K562 (cell line): Measurements from ENCODE around the gene SCAMP2. TPM values are rescaled to one million over a fixed set of nuclear protein-coding genes. Genes with fewer than 3 reads are reported as not detected.

ENCODE experiments used
- ATAC-seq: fragments of 200-7000 bp; cut with Tn5 transposase; 3 replicates; pipeline ENCODE4 v1.9.1; 2020; ENCODE audit warnings: moderate library complexity
- BruUV-seq: library from RNA; stranded (reverse); fragments of 400-500 nt; replicated peaks from 2 replicates; lab custom pipeline; 2021; lab: Mats Ljungman, UMichigan
- CTCF ChIA-PET: fragments of 300-600 bp; formaldehyde crosslinking; extraction: SDS; loops from one replicate; lab custom pipeline; 2021; ENCODE audit warnings: low intra/inter-chr PET ratio; lab: Yijun Ruan, JAX
- POLR2A ChIA-PET: fragments of 300-600, 350-650 bp; sonication (Branson Sonifier 250); formaldehyde crosslinking; extraction: SDS; loops from one replicate; lab custom pipeline; 2021; ENCODE audit warnings: antibody characterized with exemption, inconsistent platforms; lab: Yijun Ruan, JAX
- DNase-seq, 4 experiments: peaks; one replicate each; pipeline versions ENCODE4 v3.0.0 to v3.0.0-alpha.2; 2011 to 2018; ENCODE audit warnings: low spot score in 3 of 4, mixed read lengths in 3 of 4; ENCODE audit errors: extremely low read depth in 1 of 4
- FAIRE-seq: peaks from 2 replicates; lab custom pipeline; 2011; peaks lifted over from hg19 to GRCh38; lab: Jason Lieb, UNC
- H2AFZ ChIP-seq: 2 replicates; pipeline ENCODE4 v1.6.0; 2011; ENCODE audit warnings: low read depth, low read length, control low read depth, inconsistent platforms
- H3K27ac ChIP-seq: fragments of 200-600 bp; 3 replicates; pipeline ENCODE4 v1.8.0; 2011; ENCODE audit warnings: low read depth, mild to moderate bottlenecking, control low read depth, inconsistent platforms, low read length, moderate library complexity, mixed read lengths; ENCODE audit errors: extremely low read depth
- H3K27me3 ChIP-seq, 2 experiments: fragments of 300-600 bp in 1 of 2; 2 replicates in 1 of 2; 3 replicates in 1 of 2; pipeline versions ENCODE4 v1.6.0 to v1.8.0; 2011; ENCODE audit warnings: inconsistent platforms in 2 of 2, low read length in 2 of 2, mild to moderate bottlenecking in 1 of 2, mixed read lengths in 1 of 2, moderate library complexity in 1 of 2; ENCODE audit not compliant: control insufficient read depth in 2 of 2, insufficient read depth in 2 of 2
- H3K36me3 ChIP-seq: fragments of 300-600 bp; 3 replicates; pipeline ENCODE4 v1.8.0; 2011; ENCODE audit warnings: mild to moderate bottlenecking, low read length, inconsistent platforms; ENCODE audit not compliant: control insufficient read depth, insufficient read depth
- H3K4me1 ChIP-seq, 2 experiments: fragments of 200-600 bp in 1 of 2; replicated peaks in 1 of 2; 2 replicates in 1 of 2; 3 replicates in 1 of 2; pipeline versions ENCODE4 v1.5.1 to v1.8.0; 2011; ENCODE audit warnings: inconsistent platforms in 2 of 2, low read length in 2 of 2, mild to moderate bottlenecking in 1 of 2, mixed read lengths in 1 of 2, moderate library complexity in 1 of 2; ENCODE audit not compliant: control insufficient read depth in 2 of 2, insufficient read depth in 2 of 2
- H3K4me2 ChIP-seq: 2 replicates; pipeline ENCODE4 v1.6.1; 2011; ENCODE audit warnings: low read length, control low read depth, inconsistent platforms, mixed read lengths; ENCODE audit not compliant: insufficient read depth
- H3K4me3 ChIP-seq: fragments of 200-600 bp; sonication (generic), shearing (Covaris generic); 2 replicates; pipeline ENCODE4 v1.5.1; 2016; ENCODE audit warnings: control low read depth, inconsistent platforms
- H3K79me2 ChIP-seq: fragments of 200-600 bp; 3 replicates; pipeline ENCODE4 v1.8.0; 2011; ENCODE audit warnings: low read length, inconsistent platforms; ENCODE audit not compliant: control insufficient read depth, insufficient read depth
- H3K9ac ChIP-seq, 2 experiments: 2 replicates each; pipeline versions ENCODE4 v1.6.0 to v1.6.1; 2011; ENCODE audit warnings: low read depth in 2 of 2, low read length in 2 of 2, control low read depth in 1 of 2, inconsistent platforms in 1 of 2, mild to moderate bottlenecking in 1 of 2, mixed read lengths in 1 of 2; ENCODE audit not compliant: insufficient read depth in 1 of 2
- H3K9me1 ChIP-seq: one replicate; pipeline ENCODE4 v1.6.0; 2011; ENCODE audit warnings: inconsistent platforms, mild to moderate bottlenecking, low read length, moderate library complexity; ENCODE audit not compliant: control insufficient read depth, insufficient read depth
- H3K9me3 ChIP-seq: replicated peaks from 2 replicates; pipeline ENCODE4 v1.5.1; 2011; ENCODE audit warnings: low read depth, low read length, inconsistent platforms; ENCODE audit not compliant: control insufficient read depth, insufficient read depth
- H4K20me1 ChIP-seq: replicated peaks from 2 replicates; pipeline ENCODE4 v1.6.1; 2011; ENCODE audit warnings: low read length, inconsistent platforms, mixed read lengths; ENCODE audit not compliant: control insufficient read depth, insufficient read depth
- ARID2 ChIP-seq: fragments of 450-650 bp; IDR thresholded peaks from 2 replicates; pipeline ENCODE4 v1.6.1; 2017; ENCODE audit warnings: antibody characterized with exemption, mild to moderate bottlenecking
- EP400 ChIP-seq: fragments of 450-650 bp; IDR thresholded peaks from 2 replicates; pipeline ENCODE4 v1.6.1; 2017; ENCODE audit warnings: antibody characterized with exemption, mild to moderate bottlenecking, moderate library complexity
- KDM2B ChIP-seq: fragments of 250-450 bp; sonication (Bioruptor Pico); IDR thresholded peaks from 2 replicates; pipeline ENCODE4 v1.8.0; 2021; ENCODE audit warnings: mild to moderate bottlenecking, moderate library complexity
- MTA1 ChIP-seq: fragments of 450-650 bp; IDR thresholded peaks from 2 replicates; pipeline ENCODE4 v1.6.1; 2017; ENCODE audit warnings: borderline replicate concordance
- NCOR1 ChIP-seq: fragments of 450-650 bp; IDR thresholded peaks from 2 replicates; pipeline ENCODE4 v1.6.1; 2016; ENCODE audit warnings: mild to moderate bottlenecking, moderate library complexity
- PML ChIP-seq: IDR thresholded peaks from 2 replicates; pipeline ENCODE4 v1.6.1; 2012; ENCODE audit warnings: low read length, inconsistent platforms
- RHOXF2B ChIP-seq: fragments of 250-450 bp; sonication (Bioruptor Pico); conservative IDR thresholded peaks from 2 replicates; pipeline ENCODE4 v1.5.1; 2021
- SMARCA4 ChIP-seq: fragments of 450-650 bp; IDR thresholded peaks from 2 replicates; pipeline ENCODE4 v1.6.1; 2016
- ZBTB12 ChIP-seq: fragments of 250-450 bp; sonication (Bioruptor Pico); IDR thresholded peaks from 2 replicates; pipeline ENCODE4 v1.4.0; 2020
- ZFX ChIP-seq: sonication (generic); formaldehyde crosslinking; IDR thresholded peaks from 2 replicates; pipeline ENCODE4 v1.8.0; 2022; ENCODE audit warnings: mild to moderate bottlenecking, missing genetic modification reagents, moderate library complexity
- ZHX1 ChIP-seq: fragments of 150-350 bp; conservative IDR thresholded peaks from 2 replicates; pipeline ENCODE4 v1.6.1; 2014; ENCODE audit warnings: low read length
- ZNF140 ChIP-seq: fragments of 250-450 bp; sonication (Bioruptor Pico); IDR thresholded peaks from 2 replicates; pipeline ENCODE4 v1.8.0; 2021; ENCODE audit warnings: moderate library complexity, mild to moderate bottlenecking, inconsistent platforms
- ZNF518B ChIP-seq: fragments of 250-450 bp; sonication (Bioruptor Pico); IDR thresholded peaks from 2 replicates; pipeline ENCODE4 v1.5.0; 2021; ENCODE audit warnings: mild to moderate bottlenecking, moderate library complexity
- ZNF717 ChIP-seq: fragments of 250-450 bp; sonication (Bioruptor Pico); IDR thresholded peaks from 2 replicates; pipeline ENCODE4 v1.5.0; 2021
- WGBS: fragments of 100-300 bp; shearing (Covaris generic); methylation state at CpG from one replicate; pipeline ENCODE4 v1.1.6; 2016; ENCODE audit warnings: low coverage, mixed read lengths; ENCODE audit not compliant: insufficient coverage; ENCODE audit errors: missing lambda C conversion rate; 5-methylcytosine and 5-hydroxymethylcytosine counted together
- in situ Hi-C: fragments of 300-500 bp; cut with MboI; formaldehyde crosslinking; loops from 4 replicates; pipeline ENCODE4 v1.15.0; 2018; ENCODE audit warnings: inconsistent platforms, mixed read lengths
- intact Hi-C: fragments of 100-400 bp; cut with micrococcal nuclease; formaldehyde crosslinking; loops from 2 replicates; pipeline ENCODE4 v1.14.2; 2022
- polyA plus RNA-seq, 8 experiments: library from polyadenylated mRNA; depleted of rRNA in 4 of 8; stranded (reverse) in 5 of 8; unstranded in 3 of 8; fragments of >200 nt; fragmentation: Nextera tagmentation in 2 of 8; fragmentation: Illumina TruSeq in 1 of 8; extraction: Ambion mirVana in 2 of 8; extraction: Trizol in 1 of 8; gene quantifications; 2 replicates each; pipeline versions ENCODE4 v1.2.1 to v1.2.3, GENCODE V29; 2011 to 2014; ENCODE audit warnings: inconsistent platforms in 1 of 8, missing spikeins in 1 of 8
- total RNA-seq, 7 experiments: library from RNA; depleted of rRNA in 6 of 7; stranded (reverse); fragments of >200 nt in 6 of 7; fragmentation: Illumina TruSeq in 2 of 7; extraction: Trizol in 2 of 7; gene quantifications; 2 replicates each; pipeline versions ENCODE4 v1.2.1 to v1.2.3, GENCODE V29; 2011 to 2021; ENCODE audit warnings: low replicate concordance in 1 of 7

Gene SCAMP2
- total and polyA plus RNA-seq, 9 of the 15 experiments (the other 6 are each of a cell fraction or from before 2014, with no cell fraction given): 5.9 to 61.1 (median 20.1) TPM

GRCh38 chr15:74822233-74822632 is 50.9 kb downstream of the SCAMP2 start:
- Histone ChIP-seq H3K4me2 (no peak overlapping the region), H3K9me1 (no peaks in the 10 kb centered on the region), H2AFZ (no peak overlapping the region), H3K79me2 (no peaks in the 10 kb centered on the region), H3K36me3 (no peaks in the 10 kb centered on the region), H3K27me3 (peaks cover 8 to 30% of the 10 kb centered on the region in 2 experiments), H3K4me1 (peaks cover 6 to 22% of the 10 kb centered on the region in 2 experiments; a peak in 3 of 5 replicates), H3K9me3 (no peaks in the 10 kb centered on the region), H4K20me1 (no peaks in the 10 kb centered on the region), H3K9ac (no peak overlapping the region), H3K4me3 (no peak overlapping the region), H3K27ac (no peak overlapping the region)
- BruUV-seq: no TSS peak
- DNase-seq (no peak), ATAC-seq (no peak), FAIRE-seq (no peak)
- in situ Hi-C loops (no loop called here), intact Hi-C loops (no loop called here)
- TF ChIP-seq EP400 (no peak), SMARCA4 (no peak), KDM2B (CRISPR knock-in tag) (no peak), ZNF518B (CRISPR knock-in tag) (no peak), ZNF140 (CRISPR knock-in tag) (no peak), ARID2 (no peak), PML (no peak), RHOXF2B (CRISPR knock-in tag) (no peak), ZBTB12 (no peak), NCOR1 (no peak), ZNF717 (no peak), ZFX (CRISPR knock-in tag) (no peak), MTA1 (no peak), ZHX1 (no peak)
- ChIA-PET POLR2A (no interaction called here), CTCF (no interaction called here)
- 9% methylated on average over 4 of the region's 4 CpGs for WGBS
